Measurements from ENCODE around the gene DHX15. TPM values are rescaled to one million over a fixed set of nuclear protein-coding genes. Genes with fewer than 3 reads are reported as not detected.

The DHX15 gene
- total RNA-seq, 2 donors from 2014 or later, result 193 to 195 TPM

DNA sequence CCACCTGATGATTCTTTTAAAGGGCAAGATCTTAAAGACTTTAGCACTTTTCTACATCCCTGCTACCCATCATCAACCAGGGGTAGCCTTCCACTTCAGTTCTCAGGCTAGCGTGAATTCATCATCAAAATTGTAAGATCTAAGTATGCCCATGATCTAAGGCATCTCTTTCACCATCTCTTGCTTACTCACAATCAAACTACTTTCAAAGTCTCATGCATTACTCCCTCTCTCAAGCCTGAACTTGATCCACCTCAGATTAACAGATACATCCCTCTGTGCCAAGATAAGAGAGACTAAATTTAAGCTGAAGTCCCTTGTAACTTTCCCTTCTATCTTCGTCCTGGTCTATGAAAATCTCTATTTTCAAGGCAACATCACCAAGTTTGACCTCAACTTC lies 62.8 kb downstream of the DHX15 start:
- H3K27me3 ChIP-seq (ENCODE audit: control insufficient read depth, insufficient read depth, low read length, poor library complexity, severe bottlenecking), result no peaks in the 10 kb centered on the region
- H3K36me3 ChIP-seq (ENCODE audit: control insufficient read depth, insufficient read depth, low read length), result peaks cover 85% of the 10 kb centered on the region
- peaks cover 52% of the 10 kb centered on the region for H3K36me3 Mint-ChIP-seq (ENCODE audit: low read depth)
- WGBS, 2 experiments (ENCODE audit: insufficient coverage in 1 of 2, insufficient read length in 1 of 2), result 93 to 95% methylated on average over 2 of the region's 2 CpGs
- no peaks in the 10 kb centered on the region for H3K9me3 Mint-ChIP-seq
- H3K27ac Mint-ChIP-seq, result no peak overlapping the region
- no peak overlapping the region for H3K4me3 Mint-ChIP-seq
- no peak overlapping the region for H3K9ac ChIP-seq (ENCODE audit: extremely low read depth, low read length, poor library complexity, severe bottlenecking)
- H3K27me3 Mint-ChIP-seq (ENCODE audit: insufficient read depth), result no peaks in the 10 kb centered on the region
- peaks cover 9% of the 10 kb centered on the region for H3K4me1 ChIP-seq (ENCODE audit: control insufficient read depth, insufficient read depth, low read length)
- H3K27ac ChIP-seq (ENCODE audit: low read depth, low read length), result no peak overlapping the region
- peaks cover 20% of the 10 kb centered on the region for H3K4me1 Mint-ChIP-seq
- no peak overlapping the region for H3K4me3 ChIP-seq (ENCODE audit: low read length)
- no peaks in the 10 kb centered on the region for H3K9me3 ChIP-seq (ENCODE audit: control insufficient read depth, low read length)
- TF ChIP-seq CTCF (conservative IDR thresholded peaks at IDR 0.05), result no peak
- no peak for DNase-seq

DNA sequence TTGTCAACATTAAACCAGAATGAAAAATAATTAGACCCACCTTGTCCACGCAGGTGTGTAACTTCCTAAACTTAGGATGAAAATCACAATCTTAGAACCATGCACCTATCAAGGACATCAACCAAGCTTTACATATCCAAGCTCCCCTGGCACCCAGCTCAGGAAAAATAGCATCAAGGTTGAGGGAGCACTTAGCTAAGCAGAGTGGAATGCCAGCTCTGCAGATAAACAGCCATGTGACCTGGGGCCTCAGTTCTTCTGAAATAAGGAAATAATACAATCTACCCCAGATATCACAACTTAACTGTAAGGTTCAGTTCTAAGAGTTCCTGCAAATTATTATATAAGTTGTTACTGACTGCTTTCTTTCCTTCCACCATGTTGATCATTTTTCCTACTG lies 64.7 kb downstream of the DHX15 start:
- H3K4me1 Mint-ChIP-seq, result peaks cover 30% of the 10 kb centered on the region
- 93 to 100% methylated on average over 1 of the region's 1 CpG for WGBS, 2 experiments (ENCODE audit: insufficient coverage in 1 of 2, insufficient read length in 1 of 2)
- H3K27me3 Mint-ChIP-seq (ENCODE audit: insufficient read depth), result no peaks in the 10 kb centered on the region
- DNase-seq, result peak; percentile 35
- H3K27ac Mint-ChIP-seq, result peak overlapping the region; percentile 73
- no peak overlapping the region for H3K4me3 Mint-ChIP-seq
- no peak for TF ChIP-seq CTCF (conservative IDR thresholded peaks at IDR 0.05)
- H3K4me1 ChIP-seq (ENCODE audit: control insufficient read depth, insufficient read depth, low read length), result peaks cover 9% of the 10 kb centered on the region
- no peaks in the 10 kb centered on the region for H3K9me3 ChIP-seq (ENCODE audit: control insufficient read depth, low read length)
- no peak overlapping the region for H3K9ac ChIP-seq (ENCODE audit: extremely low read depth, low read length, poor library complexity, severe bottlenecking)
- no peaks in the 10 kb centered on the region for H3K9me3 Mint-ChIP-seq
- H3K36me3 ChIP-seq (ENCODE audit: control insufficient read depth, insufficient read depth, low read length), result peaks cover 72% of the 10 kb centered on the region
- H3K27me3 ChIP-seq (ENCODE audit: control insufficient read depth, insufficient read depth, low read length, poor library complexity, severe bottlenecking), result no peaks in the 10 kb centered on the region
- H3K36me3 Mint-ChIP-seq (ENCODE audit: low read depth), result peaks cover 39% of the 10 kb centered on the region
- no peak overlapping the region for H3K27ac ChIP-seq (ENCODE audit: low read depth, low read length)
- no peak overlapping the region for H3K4me3 ChIP-seq (ENCODE audit: low read length)

- no peak for DNase-seq
- H3K27me3 ChIP-seq (ENCODE audit: control insufficient read depth, insufficient read depth, low read length, poor library complexity, severe bottlenecking), result no peaks in the 10 kb centered on the region
- no peaks in the 10 kb centered on the region for H3K9me3 Mint-ChIP-seq
- peaks cover 32% of the 10 kb centered on the region for H3K36me3 Mint-ChIP-seq (ENCODE audit: low read depth)
- H3K27ac ChIP-seq (ENCODE audit: low read depth, low read length), result no peak overlapping the region
- peaks cover 9% of the 10 kb centered on the region for H3K4me1 ChIP-seq (ENCODE audit: control insufficient read depth, insufficient read depth, low read length)
- no peak overlapping the region for H3K4me3 Mint-ChIP-seq
- 71 to 90% methylated on average over 1 to 2 of the region's 2 CpGs for WGBS, 2 experiments (ENCODE audit: insufficient coverage in 1 of 2, insufficient read length in 1 of 2)
- peaks cover 65% of the 10 kb centered on the region for H3K36me3 ChIP-seq (ENCODE audit: control insufficient read depth, insufficient read depth, low read length)
- H3K9ac ChIP-seq (ENCODE audit: extremely low read depth, low read length, poor library complexity, severe bottlenecking), result no peak overlapping the region
- peaks cover 28% of the 10 kb centered on the region for H3K4me1 Mint-ChIP-seq
- H3K27ac Mint-ChIP-seq, result no peak overlapping the region
- H3K27me3 Mint-ChIP-seq (ENCODE audit: insufficient read depth), result no peaks in the 10 kb centered on the region
- H3K9me3 ChIP-seq (ENCODE audit: control insufficient read depth, low read length), result no peaks in the 10 kb centered on the region
- no peak overlapping the region for H3K4me3 ChIP-seq (ENCODE audit: low read length)
- no peak for TF ChIP-seq CTCF (conservative IDR thresholded peaks at IDR 0.05)
Measured at GRCh38 chr4:24517676-24518075, 66.7 kb downstream of the DHX15 start.
